HG03060 (cell line): ENCODE results near the gene PAQR7.

Experiments
- ATAC-seq: cut with Tn5 transposase; IDR thresholded peaks from one replicate; pipeline ENCODE4 v1.9.1; 2021; ENCODE audit warnings: low read depth, moderate number of reproducible peaks; ENCODE audit not compliant: unreplicated experiment

The PAQR7 gene

DNA sequence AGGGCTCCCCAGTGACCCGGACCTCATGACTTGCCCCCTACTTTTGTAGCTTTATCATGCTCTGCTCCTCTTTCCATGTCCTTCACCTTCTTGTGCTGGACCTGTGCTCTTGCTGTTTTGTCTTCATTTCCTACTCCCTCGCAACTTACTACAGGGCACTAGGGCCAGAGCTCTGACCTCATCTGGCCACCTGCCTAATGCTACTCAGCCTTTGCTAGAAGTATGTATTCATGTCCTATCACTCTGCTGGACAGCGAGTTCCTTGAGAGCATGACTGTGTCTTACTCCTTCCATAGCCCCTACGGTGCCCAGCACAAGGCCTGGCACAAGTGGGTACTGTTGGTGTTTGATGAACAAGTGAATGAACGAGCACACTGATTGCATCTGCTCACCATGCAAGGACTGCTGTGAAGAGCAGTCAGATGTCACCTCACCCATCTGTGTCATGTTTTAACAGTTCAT is 53.8 kb downstream of the PAQR7 start:
- ATAC-seq: no peak

GRCh38 chr1:25821112-25821476 is 54.4 kb downstream of the PAQR7 start:
- ATAC-seq: no peak

DNA sequence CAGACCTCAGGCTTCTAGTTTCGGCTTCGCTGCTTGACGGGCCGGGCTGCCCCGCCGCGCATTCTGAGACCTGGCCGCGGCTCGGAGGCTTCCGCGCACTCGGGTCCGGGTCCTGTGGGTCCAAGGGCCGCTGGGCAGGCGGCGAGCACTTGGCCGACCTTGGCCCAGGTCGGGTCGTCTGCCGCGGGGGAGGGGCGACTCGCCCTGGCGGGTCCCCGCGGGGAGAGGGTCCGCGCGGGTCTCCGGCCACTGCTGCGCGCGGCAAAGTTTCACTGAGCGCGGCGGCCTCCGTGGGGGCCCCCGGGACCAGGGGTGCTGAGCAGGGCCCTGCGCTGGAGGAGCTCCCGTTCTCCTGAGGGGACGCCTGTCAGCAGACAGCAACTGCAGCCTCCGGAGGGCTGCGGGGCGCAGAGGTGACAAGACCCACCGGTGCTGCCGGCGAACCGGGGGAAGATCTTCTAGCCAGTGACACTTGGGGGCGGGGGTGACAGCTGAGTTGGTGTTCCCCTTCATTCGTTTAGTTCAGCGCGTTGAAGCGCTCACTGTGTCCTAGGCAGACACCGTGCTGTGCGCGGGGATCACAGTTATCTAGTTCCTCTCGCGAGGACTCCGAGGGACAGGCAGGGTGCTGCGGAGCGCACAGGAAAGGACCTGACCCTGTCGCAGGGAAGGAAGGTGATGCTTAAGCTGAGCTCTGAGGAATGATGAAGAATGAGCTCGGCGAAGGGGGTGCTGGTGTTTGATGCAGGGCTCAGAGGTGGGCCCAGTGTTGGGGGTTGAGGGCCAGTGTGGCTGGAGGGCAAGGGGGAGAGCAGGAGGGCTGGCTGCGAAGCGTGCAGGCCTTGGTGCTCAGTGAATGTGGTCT is 55.0 kb downstream of the PAQR7 start:
- ATAC-seq: peak; percentile 47

- peak; percentile 52 for ATAC-seq
Measured at GRCh38 chr1:25819491-25820246, 55.8 kb downstream of the PAQR7 start, which contains the start of gene MTFR1L. MTFR1L (plus strand) TSS chr1:25819954; CDS start chr1:25823105, 3,151 bp downstream.

DNA sequence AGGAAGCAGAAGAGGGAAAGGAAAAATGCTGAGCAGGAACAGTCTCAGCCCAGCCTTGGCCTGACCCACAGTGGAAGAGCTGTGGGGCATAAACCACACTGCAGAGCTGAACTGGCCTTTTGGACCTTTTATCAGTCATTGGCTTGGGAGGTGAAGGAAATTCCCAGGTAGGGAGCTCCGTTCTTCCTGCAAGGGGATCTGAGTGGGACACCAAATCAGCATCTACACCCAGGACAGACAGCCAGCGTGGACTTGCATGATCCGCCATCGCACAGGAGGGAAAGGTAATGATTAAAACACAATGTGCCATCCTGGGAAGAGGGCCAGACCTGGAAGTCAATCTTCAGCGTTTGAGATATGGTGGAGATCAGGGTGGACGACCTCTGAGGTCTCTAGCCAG is 56.9 kb downstream of the PAQR7 start:
- no peak for ATAC-seq

- no peak for ATAC-seq
Measured at GRCh38 chr1:25817840-25818501, 57.5 kb downstream of the PAQR7 start.

GRCh38 chr1:25816112-25816718 is 59.3 kb downstream of the PAQR7 start:
- ATAC-seq: no peak

- ATAC-seq: no peak
Measured at GRCh38 chr1:25815208-25816111, 60.0 kb downstream of the PAQR7 start.

GRCh38 chr1:25814549-25815087 is 60.9 kb downstream of the PAQR7 start:
- no peak for ATAC-seq

- no peak for ATAC-seq
Measured at GRCh38 chr1:25813734-25814471, 61.6 kb downstream of the PAQR7 start.

DNA sequence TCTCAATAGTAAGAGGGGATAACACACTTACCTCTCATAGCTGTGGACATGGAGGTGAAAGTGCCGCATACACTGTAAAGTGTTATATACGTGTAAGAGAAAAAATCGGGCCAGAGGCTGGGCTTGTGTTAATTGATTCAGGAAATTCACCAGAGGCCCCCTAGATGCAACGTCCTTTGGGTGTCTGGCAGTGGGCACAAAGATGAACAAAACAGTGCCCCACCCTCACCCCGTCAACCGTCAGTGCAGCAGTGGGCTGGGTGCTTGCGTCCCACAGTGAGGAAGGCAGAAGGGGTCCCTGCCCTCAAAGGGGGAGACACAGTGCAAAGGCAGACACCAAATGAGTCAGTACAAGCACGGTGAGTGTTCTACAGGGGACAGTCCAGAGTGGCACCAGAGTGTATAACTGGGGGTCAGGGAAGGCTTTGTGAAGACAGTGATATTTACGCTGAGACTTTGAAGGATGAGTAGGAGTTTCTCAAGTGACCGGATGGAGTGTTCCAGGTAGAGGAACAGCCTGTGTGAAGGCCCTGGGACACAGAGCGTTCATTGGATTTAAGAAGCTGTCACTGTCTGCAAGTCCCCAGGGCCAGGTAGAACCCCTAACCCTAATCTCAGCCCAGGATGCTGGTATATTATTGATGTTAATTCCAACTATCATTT is 62.3 kb downstream of the PAQR7 start:
- no peak for ATAC-seq
